Activated CD4-positive, alpha-beta T cell treated with anti-CD3 and anti-CD28 coated beads, Interleukin-2, Interleukin-4, amounts not matched to agents 100 ng/mL and 50 ng/mL, durations not matched to agents 16 hours and 8 hours (primary cell): Measurements from ENCODE around the gene NID1.

Experiments
- DNase-seq: peaks from one replicate; pipeline ENCODE4 v3.0.0-alpha.2; 2020; ENCODE audit warnings: low spot score

Gene NID1

GRCh38 chr1:236064674-236065508, at the start of gene NID1:
Gene NID1, minus strand, starts transcription at chr1:236065090. Its CDS starts 11 bp downstream, at chr1:236065079.
- DNase-seq: no peak

GRCh38 chr1:236114076-236114747, 49.3 kb upstream of the NID1 start:
- no peak for DNase-seq

- no peak for DNase-seq
Measured at GRCh38 chr1:236113324-236114032, 48.6 kb upstream of the NID1 start.

- DNase-seq: no peak
Measured at GRCh38 chr1:236112332-236112627, 47.4 kb upstream of the NID1 start.

- no peak for DNase-seq
Measured at GRCh38 chr1:236111527-236112331, 46.8 kb upstream of the NID1 start.

GRCh38 chr1:236110137-236110536, 45.2 kb upstream of the NID1 start:
- DNase-seq: no peak

- no peak for DNase-seq
Measured at GRCh38 chr1:236108027-236108648, 43.2 kb upstream of the NID1 start.

- no peak for DNase-seq
Measured at GRCh38 chr1:236107121-236107907, 42.4 kb upstream of the NID1 start.

GRCh38 chr1:236103646-236104218, 38.8 kb upstream of the NID1 start:
- DNase-seq: peak; percentile 65

- no peak for DNase-seq
Measured at GRCh38 chr1:236103059-236103458, 38.2 kb upstream of the NID1 start.

GRCh38 chr1:236102611-236103010, 37.7 kb upstream of the NID1 start:
- no peak for DNase-seq

- DNase-seq: no peak
Measured at GRCh38 chr1:236101233-236102200, 36.6 kb upstream of the NID1 start.

GRCh38 chr1:236100799-236101198, 35.9 kb upstream of the NID1 start:
- no peak for DNase-seq

- no peak for DNase-seq
Measured at GRCh38 chr1:236099355-236099974, 34.6 kb upstream of the NID1 start.

GRCh38 chr1:236098267-236098666, 33.4 kb upstream of the NID1 start:
- DNase-seq: no peak

GRCh38 chr1:236096660-236097482, 32.0 kb upstream of the NID1 start:
- peak; percentile 90 for DNase-seq

- no peak for DNase-seq
Measured at GRCh38 chr1:236095705-236096520, 31.0 kb upstream of the NID1 start.
